NT2/D1 (cell line): Measurements from ENCODE around the gene BICDL2.
A peak's percentile ranks its signal among the peaks of the same experiment; 100 is the strongest.

Source experiments
- DNase-seq: peaks from one replicate; pipeline ENCODE4 v3.0.0-alpha.2; 2011; ENCODE audit warnings: low read depth, low spot score
- H3K27me3 ChIP-seq: 2 replicates; pipeline ENCODE4 v1.6.0; 2011; ENCODE audit warnings: mild to moderate bottlenecking; ENCODE audit not compliant: insufficient read length, insufficient read depth
- H3K36me3 ChIP-seq: 2 replicates; pipeline ENCODE4 v1.6.1; 2011; ENCODE audit warnings: mild to moderate bottlenecking, low read length, mixed read lengths; ENCODE audit not compliant: insufficient read depth, insufficient read length
- H3K4me1 ChIP-seq: 2 replicates; pipeline ENCODE4 v1.5.1; 2011; ENCODE audit not compliant: insufficient read depth, insufficient read length
- H3K4me3 ChIP-seq: 2 replicates; pipeline ENCODE4 v1.5.1; 2011; ENCODE audit warnings: low read depth; ENCODE audit not compliant: insufficient read length
- H3K9ac ChIP-seq: 2 replicates; pipeline ENCODE4 v1.6.0; 2011; ENCODE audit warnings: low read depth; ENCODE audit not compliant: insufficient read length
- H3K9me3 ChIP-seq: 2 replicates; pipeline ENCODE4 v1.5.1; 2011; ENCODE audit warnings: mild to moderate bottlenecking, low read length; ENCODE audit not compliant: insufficient read depth
- SUZ12 ChIP-seq: IDR thresholded peaks from 2 replicates; pipeline ENCODE4 v1.6.1; 2011; ENCODE audit not compliant: insufficient read length, insufficient read depth; ENCODE audit errors: extremely low read depth
- YY1 ChIP-seq: IDR thresholded peaks from 2 replicates; pipeline ENCODE4 v1.6.1; 2011; ENCODE audit not compliant: insufficient read length, insufficient read depth
- ZNF274 ChIP-seq: IDR thresholded peaks from 2 replicates; pipeline ENCODE4 v1.6.1; 2011; ENCODE audit warnings: mild to moderate bottlenecking, low read depth, low read length

The BICDL2 gene

GRCh38 chr16:3063625-3064386 is 27.1 kb upstream of the BICDL2 start:
- H3K27me3 ChIP-seq = peaks cover 10% of the 10 kb centered on the region
- peaks cover 17% of the 10 kb centered on the region for H3K36me3 ChIP-seq
- no peak overlapping the region for H3K9ac ChIP-seq
- no peak overlapping the region for H3K4me3 ChIP-seq
- no peaks in the 10 kb centered on the region for H3K9me3 ChIP-seq
- peaks cover 13% of the 10 kb centered on the region for H3K4me1 ChIP-seq
- DNase-seq = peak; percentile 49
- TF ChIP-seq YY1 = no peak
- no peak for TF ChIP-seq ZNF274
- TF ChIP-seq SUZ12 = no peak

GRCh38 chr16:3062553-3062952 is 25.8 kb upstream of the BICDL2 start:
- H3K4me3 ChIP-seq = no peak overlapping the region
- no peak overlapping the region for H3K9ac ChIP-seq
- H3K4me1 ChIP-seq = peaks cover 16% of the 10 kb centered on the region
- no peak for DNase-seq
- peaks cover 6% of the 10 kb centered on the region for H3K36me3 ChIP-seq
- H3K9me3 ChIP-seq = no peaks in the 10 kb centered on the region
- TF ChIP-seq YY1 (no peak), ZNF274 (no peak), SUZ12 (no peak)
- peaks cover 10% of the 10 kb centered on the region for H3K27me3 ChIP-seq

- peaks cover 18% of the 10 kb centered on the region for H3K4me1 ChIP-seq
These were observed 23.8 kb upstream of the BICDL2 start for GRCh38 chr16:3060339-3061127.

GRCh38 chr16:3059723-3060242 is 23.0 kb upstream of the BICDL2 start:
- H3K27me3 ChIP-seq = peaks cover 10% of the 10 kb centered on the region
- no peak for DNase-seq
- H3K36me3 ChIP-seq = peaks cover 17% of the 10 kb centered on the region
- peak overlapping the region; percentile 78 for H3K9ac ChIP-seq
- H3K4me1 ChIP-seq = peaks cover 17% of the 10 kb centered on the region
- TF ChIP-seq YY1 = no peak
- no peak for TF ChIP-seq ZNF274
- TF ChIP-seq SUZ12 = no peak
- peak overlapping the region; percentile 78 for H3K4me3 ChIP-seq
- H3K9me3 ChIP-seq = no peaks in the 10 kb centered on the region

More at GRCh38 chr16:3060339-3061127, 23.8 kb upstream of the BICDL2 start:
- H3K36me3 ChIP-seq = peaks cover 9% of the 10 kb centered on the region
- no peak overlapping the region for H3K4me3 ChIP-seq
- H3K9me3 ChIP-seq = no peaks in the 10 kb centered on the region
- H3K27me3 ChIP-seq = peaks cover 10% of the 10 kb centered on the region
- TF ChIP-seq ZNF274 = no peak
- TF ChIP-seq SUZ12 = no peak
- TF ChIP-seq YY1 = no peak
- no peak overlapping the region for H3K9ac ChIP-seq
- DNase-seq = no peak

GRCh38 chr16:3059041-3059722 is 22.4 kb upstream of the BICDL2 start:
- H3K9me3 ChIP-seq = no peaks in the 10 kb centered on the region
- peaks cover 23% of the 10 kb centered on the region for H3K36me3 ChIP-seq
- H3K9ac ChIP-seq = peak overlapping the region; percentile 85
- TF ChIP-seq ZNF274 = no peak
- no peak for TF ChIP-seq SUZ12
- no peak for TF ChIP-seq YY1
- peaks cover 15% of the 10 kb centered on the region for H3K4me1 ChIP-seq
- DNase-seq = peak; percentile 85
- H3K27me3 ChIP-seq = peaks cover 10% of the 10 kb centered on the region
- H3K4me3 ChIP-seq = peak overlapping the region; percentile 78

- no peak for TF ChIP-seq YY1
- peak overlapping the region; percentile 78 for H3K4me3 ChIP-seq
- no peaks in the 10 kb centered on the region for H3K9me3 ChIP-seq
- H3K9ac ChIP-seq = peak overlapping the region; percentile 85
- DNase-seq = peak; percentile 57
- H3K4me1 ChIP-seq = peaks cover 16% of the 10 kb centered on the region
- peaks cover 10% of the 10 kb centered on the region for H3K27me3 ChIP-seq
- peaks cover 29% of the 10 kb centered on the region for H3K36me3 ChIP-seq
These were observed 21.6 kb upstream of the BICDL2 start for GRCh38 chr16:3058139-3059030.
